K562 (cell line): ENCODE results near the gene METTL3. TPM values are rescaled to one million over a fixed set of nuclear protein-coding genes. Genes with fewer than 3 reads are reported as not detected.

Source experiments
- ATAC-seq: fragments of 200-7000 bp; cut with Tn5 transposase; 3 replicates; pipeline ENCODE4 v1.9.1; 2020; ENCODE audit warnings: moderate library complexity
- BruUV-seq: library from RNA; stranded (reverse); fragments of 400-500 nt; replicated peaks from 2 replicates; lab custom pipeline; 2021; lab: Mats Ljungman, UMichigan
- CTCF ChIA-PET: fragments of 300-600 bp; formaldehyde crosslinking; extraction: SDS; loops from one replicate; lab custom pipeline; 2021; ENCODE audit warnings: low intra/inter-chr PET ratio; lab: Yijun Ruan, JAX
- POLR2A ChIA-PET: fragments of 300-600, 350-650 bp; sonication (Branson Sonifier 250); formaldehyde crosslinking; extraction: SDS; loops from one replicate; lab custom pipeline; 2021; ENCODE audit warnings: antibody characterized with exemption, inconsistent platforms; lab: Yijun Ruan, JAX
- DNase-seq, 4 experiments: peaks; one replicate each; pipeline versions ENCODE4 v3.0.0 to v3.0.0-alpha.2; 2011 to 2018; ENCODE audit warnings: low spot score in 3 of 4, mixed read lengths in 3 of 4; ENCODE audit errors: extremely low read depth in 1 of 4
- FAIRE-seq: peaks from 2 replicates; lab custom pipeline; 2011; peaks lifted over from hg19 to GRCh38; lab: Jason Lieb, UNC
- H2AFZ ChIP-seq: 2 replicates; pipeline ENCODE4 v1.6.0; 2011; ENCODE audit warnings: low read depth, low read length, control low read depth, inconsistent platforms
- H3K27ac ChIP-seq: fragments of 200-600 bp; 3 replicates; pipeline ENCODE4 v1.8.0; 2011; ENCODE audit warnings: low read depth, mild to moderate bottlenecking, control low read depth, inconsistent platforms, low read length, moderate library complexity, mixed read lengths; ENCODE audit errors: extremely low read depth
- H3K27me3 ChIP-seq, 2 experiments: fragments of 300-600 bp in 1 of 2; 2 replicates in 1 of 2; 3 replicates in 1 of 2; pipeline versions ENCODE4 v1.6.0 to v1.8.0; 2011; ENCODE audit warnings: inconsistent platforms in 2 of 2, low read length in 2 of 2, mild to moderate bottlenecking in 1 of 2, mixed read lengths in 1 of 2, moderate library complexity in 1 of 2; ENCODE audit not compliant: control insufficient read depth in 2 of 2, insufficient read depth in 2 of 2
- H3K36me3 ChIP-seq: fragments of 300-600 bp; 3 replicates; pipeline ENCODE4 v1.8.0; 2011; ENCODE audit warnings: mild to moderate bottlenecking, low read length, inconsistent platforms; ENCODE audit not compliant: control insufficient read depth, insufficient read depth
- H3K4me1 ChIP-seq, 2 experiments: fragments of 200-600 bp in 1 of 2; replicated peaks in 1 of 2; 2 replicates in 1 of 2; 3 replicates in 1 of 2; pipeline versions ENCODE4 v1.5.1 to v1.8.0; 2011; ENCODE audit warnings: inconsistent platforms in 2 of 2, low read length in 2 of 2, mild to moderate bottlenecking in 1 of 2, mixed read lengths in 1 of 2, moderate library complexity in 1 of 2; ENCODE audit not compliant: control insufficient read depth in 2 of 2, insufficient read depth in 2 of 2
- H3K4me2 ChIP-seq: 2 replicates; pipeline ENCODE4 v1.6.1; 2011; ENCODE audit warnings: low read length, control low read depth, inconsistent platforms, mixed read lengths; ENCODE audit not compliant: insufficient read depth
- H3K4me3 ChIP-seq: fragments of 200-600 bp; sonication (generic), shearing (Covaris generic); 2 replicates; pipeline ENCODE4 v1.5.1; 2016; ENCODE audit warnings: control low read depth, inconsistent platforms
- H3K79me2 ChIP-seq: fragments of 200-600 bp; 3 replicates; pipeline ENCODE4 v1.8.0; 2011; ENCODE audit warnings: low read length, inconsistent platforms; ENCODE audit not compliant: control insufficient read depth, insufficient read depth
- H3K9ac ChIP-seq, 2 experiments: 2 replicates each; pipeline versions ENCODE4 v1.6.0 to v1.6.1; 2011; ENCODE audit warnings: low read depth in 2 of 2, low read length in 2 of 2, control low read depth in 1 of 2, inconsistent platforms in 1 of 2, mild to moderate bottlenecking in 1 of 2, mixed read lengths in 1 of 2; ENCODE audit not compliant: insufficient read depth in 1 of 2
- H3K9me1 ChIP-seq: one replicate; pipeline ENCODE4 v1.6.0; 2011; ENCODE audit warnings: inconsistent platforms, mild to moderate bottlenecking, low read length, moderate library complexity; ENCODE audit not compliant: control insufficient read depth, insufficient read depth
- H3K9me3 ChIP-seq: replicated peaks from 2 replicates; pipeline ENCODE4 v1.5.1; 2011; ENCODE audit warnings: low read depth, low read length, inconsistent platforms; ENCODE audit not compliant: control insufficient read depth, insufficient read depth
- H4K20me1 ChIP-seq: replicated peaks from 2 replicates; pipeline ENCODE4 v1.6.1; 2011; ENCODE audit warnings: low read length, inconsistent platforms, mixed read lengths; ENCODE audit not compliant: control insufficient read depth, insufficient read depth
- LEF1 ChIP-seq: fragments of 450-650 bp; IDR thresholded peaks from 2 replicates; pipeline ENCODE4 v1.6.1; 2016; ENCODE audit warnings: mild to moderate bottlenecking
- TEAD4 ChIP-seq, 2 experiments: sonication (generic) in 1 of 2; formaldehyde crosslinking in 1 of 2; IDR thresholded peaks; 2 replicates each; pipeline versions ENCODE4 v1.6.1 to v1.8.0; 2012 to 2022; ENCODE audit warnings: borderline replicate concordance in 1 of 2, inconsistent platforms in 1 of 2, low read length in 1 of 2, mild to moderate bottlenecking in 1 of 2, missing genetic modification reagents in 1 of 2
- U2AF1 ChIP-seq: fragments of 200-400 bp; formaldehyde crosslinking; optimal IDR thresholded peaks from 2 replicates; pipeline ENCODE3; 2017; ENCODE audit warnings: mild to moderate bottlenecking, low read depth, low read length, moderate library complexity
- WGBS: fragments of 100-300 bp; shearing (Covaris generic); methylation state at CpG from one replicate; pipeline ENCODE4 v1.1.6; 2016; ENCODE audit warnings: low coverage, mixed read lengths; ENCODE audit not compliant: insufficient coverage; ENCODE audit errors: missing lambda C conversion rate; 5-methylcytosine and 5-hydroxymethylcytosine counted together
- in situ Hi-C: fragments of 300-500 bp; cut with MboI; formaldehyde crosslinking; loops from 4 replicates; pipeline ENCODE4 v1.15.0; 2018; ENCODE audit warnings: inconsistent platforms, mixed read lengths
- intact Hi-C: fragments of 100-400 bp; cut with micrococcal nuclease; formaldehyde crosslinking; loops from 2 replicates; pipeline ENCODE4 v1.14.2; 2022
- polyA plus RNA-seq, 8 experiments: library from polyadenylated mRNA; depleted of rRNA in 4 of 8; stranded (reverse) in 5 of 8; unstranded in 3 of 8; fragments of >200 nt; fragmentation: Nextera tagmentation in 2 of 8; fragmentation: Illumina TruSeq in 1 of 8; extraction: Ambion mirVana in 2 of 8; extraction: Trizol in 1 of 8; gene quantifications; 2 replicates each; pipeline versions ENCODE4 v1.2.1 to v1.2.3, GENCODE V29; 2011 to 2014; ENCODE audit warnings: inconsistent platforms in 1 of 8, missing spikeins in 1 of 8
- total RNA-seq, 7 experiments: library from RNA; depleted of rRNA in 6 of 7; stranded (reverse); fragments of >200 nt in 6 of 7; fragmentation: Illumina TruSeq in 2 of 7; extraction: Trizol in 2 of 7; gene quantifications; 2 replicates each; pipeline versions ENCODE4 v1.2.1 to v1.2.3, GENCODE V29; 2011 to 2021; ENCODE audit warnings: low replicate concordance in 1 of 7
- TF ChIP-seq, protein P1 (sequence below): sonication (generic); formaldehyde crosslinking; IDR thresholded peaks from 2 replicates; pipeline ENCODE4 v1.8.0; 2023; ENCODE audit warnings: mild to moderate bottlenecking, missing genetic modification reagents

The METTL3 gene
- total and polyA plus RNA-seq, 9 of the 15 experiments (the other 6 are each of a cell fraction or from before 2014, with no cell fraction given), result 42.1 to 151 (median 65.7) TPM

GRCh38 chr14:21454843-21455544, 56.1 kb downstream of the METTL3 start:
- Histone ChIP-seq H3K4me3 (peak overlapping the region; percentile 99), H3K9ac (peak overlapping the region; percentile 91 to 93), H3K79me2 (peaks cover 58% of the 10 kb centered on the region), H3K9me3 (no peaks in the 10 kb centered on the region), H4K20me1 (no peaks in the 10 kb centered on the region), H2AFZ (peak overlapping the region; percentile 90; the same call in 1 of the 2 replicates), H3K4me1 (peaks cover 3 to 4% of the 10 kb centered on the region in 2 experiments; a peak in 3 of 5 replicates), H3K9me1 (no peaks in the 10 kb centered on the region), H3K27me3 (no peaks in the 10 kb centered on the region), H3K4me2 (peak overlapping the region; percentile 91), H3K27ac (peak overlapping the region; percentile 84), H3K36me3 (peaks cover 20% of the 10 kb centered on the region)
- 1% methylated on average over 12 of the region's 15 CpGs for WGBS
- ATAC-seq (peak; percentile 49), FAIRE-seq (peak; percentile 42), DNase-seq (peak in 2 of 4 experiments; percentile 30 to 42)
- CTCF ChIA-PET, result no interaction called here
- TSS peak; percentile 59 for BruUV-seq
- TF ChIP-seq, protein P1, sequence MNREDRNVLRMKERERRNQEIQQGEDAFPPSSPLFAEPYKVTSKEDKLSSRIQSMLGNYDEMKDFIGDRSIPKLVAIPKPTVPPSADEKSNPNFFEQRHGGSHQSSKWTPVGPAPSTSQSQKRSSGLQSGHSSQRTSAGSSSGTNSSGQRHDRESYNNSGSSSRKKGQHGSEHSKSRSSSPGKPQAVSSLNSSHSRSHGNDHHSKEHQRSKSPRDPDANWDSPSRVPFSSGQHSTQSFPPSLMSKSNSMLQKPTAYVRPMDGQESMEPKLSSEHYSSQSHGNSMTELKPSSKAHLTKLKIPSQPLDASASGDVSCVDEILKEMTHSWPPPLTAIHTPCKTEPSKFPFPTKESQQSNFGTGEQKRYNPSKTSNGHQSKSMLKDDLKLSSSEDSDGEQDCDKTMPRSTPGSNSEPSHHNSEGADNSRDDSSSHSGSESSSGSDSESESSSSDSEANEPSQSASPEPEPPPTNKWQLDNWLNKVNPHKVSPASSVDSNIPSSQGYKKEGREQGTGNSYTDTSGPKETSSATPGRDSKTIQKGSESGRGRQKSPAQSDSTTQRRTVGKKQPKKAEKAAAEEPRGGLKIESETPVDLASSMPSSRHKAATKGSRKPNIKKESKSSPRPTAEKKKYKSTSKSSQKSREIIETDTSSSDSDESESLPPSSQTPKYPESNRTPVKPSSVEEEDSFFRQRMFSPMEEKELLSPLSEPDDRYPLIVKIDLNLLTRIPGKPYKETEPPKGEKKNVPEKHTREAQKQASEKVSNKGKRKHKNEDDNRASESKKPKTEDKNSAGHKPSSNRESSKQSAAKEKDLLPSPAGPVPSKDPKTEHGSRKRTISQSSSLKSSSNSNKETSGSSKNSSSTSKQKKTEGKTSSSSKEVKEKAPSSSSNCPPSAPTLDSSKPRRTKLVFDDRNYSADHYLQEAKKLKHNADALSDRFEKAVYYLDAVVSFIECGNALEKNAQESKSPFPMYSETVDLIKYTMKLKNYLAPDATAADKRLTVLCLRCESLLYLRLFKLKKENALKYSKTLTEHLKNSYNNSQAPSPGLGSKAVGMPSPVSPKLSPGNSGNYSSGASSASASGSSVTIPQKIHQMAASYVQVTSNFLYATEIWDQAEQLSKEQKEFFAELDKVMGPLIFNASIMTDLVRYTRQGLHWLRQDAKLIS (CRISPR knock-in tag), result 0 out of 2 replicates have a peak, but pooled peaks have one; percentile 38
- TF ChIP-seq U2AF1, result no peak
- no peak for TF ChIP-seq LEF1
- no peak for TF ChIP-seq TEAD4 (IDR thresholded peaks at IDR 0.05; ENCODE audit: low read length)
- TF ChIP-seq TEAD4 (CRISPR knock-in tag; IDR thresholded peaks at IDR 0.05; ENCODE audit: borderline replicate concordance), result no peak
- intact Hi-C loops, result no loop called here
- in situ Hi-C loops, result no loop called here
- POLR2A ChIA-PET, result interaction anchor here (0.6 to 3.7 kb wide), 9 partner anchors 9 to 94 kb away, joined by 3 to 13 read pairs (median 6); partner anchors contain the start of genes RAB2B and SUPT16H
